ENCODE data around the gene EPHB1. TPM values are rescaled to one million over a fixed set of nuclear protein-coding genes. Genes with fewer than 3 reads are reported as not detected.

Gene EPHB1
- total RNA-seq, 4 donors from 2014 or later, result 0.82 to 2.2 (median 1.2) TPM

DNA sequence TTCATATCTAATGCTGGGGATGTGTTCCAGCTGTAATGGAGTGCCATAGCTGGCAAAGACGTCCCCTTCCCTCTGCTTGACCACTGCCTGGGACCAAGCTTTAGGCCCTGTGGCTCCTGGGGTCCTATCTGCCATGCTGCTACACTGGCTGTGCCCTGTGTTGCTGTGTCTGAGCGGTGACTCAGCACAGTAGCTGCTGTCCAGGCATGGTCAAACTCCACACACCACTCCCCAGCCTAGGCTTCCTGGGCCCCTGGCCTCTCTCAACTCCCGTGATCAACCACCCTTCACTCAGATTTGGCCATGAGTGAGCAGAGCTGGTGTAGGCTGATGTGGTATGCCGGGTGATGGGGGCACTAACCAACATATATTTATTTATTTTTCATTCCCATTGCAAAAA is 27.0 kb downstream of the EPHB1 start:
- 80 to 89% methylated on average over 1 to 4 of the region's 4 CpGs for WGBS, 2 donors (ENCODE audit: low coverage in 1 of 2)

GRCh38 chr3:134823679-134824078 is 28.6 kb downstream of the EPHB1 start:
- in situ Hi-C loops (cut with MboI; ENCODE audit: low pct_ligation_motif_present in 1 of 4, low pct_unique_long_range_greater_than_20kb in 1 of 4, low sequenced_read_pairs in 3 of 4) (no loop called here), intact Hi-C loops (cut with DNase I; ENCODE audit: low total_unique reads) (no loop called here)
- WGBS, 2 donors (ENCODE audit: low coverage in 1 of 2), result 39 to 68% methylated on average over 2 of the region's 2 CpGs
- Histone ChIP-seq H3K27me3 (no peaks in the 10 kb centered on the region), H3K9me3 (no peaks in the 10 kb centered on the region), H3K27ac (no peak overlapping the region), H3K4me3 (no peak overlapping the region), H3K4me1 (no peaks in the 10 kb centered on the region), H3K36me3 (no peaks in the 10 kb centered on the region)
- TF ChIP-seq EP300 (IDR thresholded peaks at IDR 0.05; ENCODE audit: low read depth), result no peak
- TF ChIP-seq POLR2A (IDR thresholded peaks at IDR 0.05), result no peak
- no peak for TF ChIP-seq POLR2AphosphoS5 (IDR thresholded peaks at IDR 0.05)
- TF ChIP-seq, protein P1, sequence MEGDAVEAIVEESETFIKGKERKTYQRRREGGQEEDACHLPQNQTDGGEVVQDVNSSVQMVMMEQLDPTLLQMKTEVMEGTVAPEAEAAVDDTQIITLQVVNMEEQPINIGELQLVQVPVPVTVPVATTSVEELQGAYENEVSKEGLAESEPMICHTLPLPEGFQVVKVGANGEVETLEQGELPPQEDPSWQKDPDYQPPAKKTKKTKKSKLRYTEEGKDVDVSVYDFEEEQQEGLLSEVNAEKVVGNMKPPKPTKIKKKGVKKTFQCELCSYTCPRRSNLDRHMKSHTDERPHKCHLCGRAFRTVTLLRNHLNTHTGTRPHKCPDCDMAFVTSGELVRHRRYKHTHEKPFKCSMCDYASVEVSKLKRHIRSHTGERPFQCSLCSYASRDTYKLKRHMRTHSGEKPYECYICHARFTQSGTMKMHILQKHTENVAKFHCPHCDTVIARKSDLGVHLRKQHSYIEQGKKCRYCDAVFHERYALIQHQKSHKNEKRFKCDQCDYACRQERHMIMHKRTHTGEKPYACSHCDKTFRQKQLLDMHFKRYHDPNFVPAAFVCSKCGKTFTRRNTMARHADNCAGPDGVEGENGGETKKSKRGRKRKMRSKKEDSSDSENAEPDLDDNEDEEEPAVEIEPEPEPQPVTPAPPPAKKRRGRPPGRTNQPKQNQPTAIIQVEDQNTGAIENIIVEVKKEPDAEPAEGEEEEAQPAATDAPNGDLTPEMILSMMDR (IDR thresholded peaks at IDR 0.05), result no peak
- no peak for DNase-seq

More for the DNA sequence above, 27.0 kb downstream of the EPHB1 start:
- Histone ChIP-seq H3K27me3 (no peaks in the 10 kb centered on the region), H3K36me3 (no peaks in the 10 kb centered on the region), H3K27ac (no peak overlapping the region), H3K9me3 (no peaks in the 10 kb centered on the region), H3K4me3 (no peak overlapping the region), H3K4me1 (no peaks in the 10 kb centered on the region)
- no peak for TF ChIP-seq EP300 (IDR thresholded peaks at IDR 0.05; ENCODE audit: low read depth)
- TF ChIP-seq, protein P1 (IDR thresholded peaks at IDR 0.05), result no peak
- no peak for TF ChIP-seq POLR2AphosphoS5 (IDR thresholded peaks at IDR 0.05)
- no peak for TF ChIP-seq POLR2A (IDR thresholded peaks at IDR 0.05)
- in situ Hi-C loops (cut with MboI; ENCODE audit: low pct_ligation_motif_present in 1 of 4, low pct_unique_long_range_greater_than_20kb in 1 of 4, low sequenced_read_pairs in 3 of 4), result no loop called here
- no peak for DNase-seq
- intact Hi-C loops (cut with DNase I; ENCODE audit: low total_unique reads), result no loop called here

- Histone ChIP-seq H3K36me3 (no peaks in the 10 kb centered on the region), H3K4me3 (no peak overlapping the region), H3K9me3 (no peaks in the 10 kb centered on the region), H3K27ac (no peak overlapping the region), H3K27me3 (no peaks in the 10 kb centered on the region), H3K4me1 (no peaks in the 10 kb centered on the region)
- WGBS, 2 donors (ENCODE audit: low coverage in 1 of 2), result 33 to 81% methylated on average over 1 of the region's 1 CpG
- TF ChIP-seq POLR2A (IDR thresholded peaks at IDR 0.05) (no peak), EP300 (IDR thresholded peaks at IDR 0.05; ENCODE audit: low read depth) (no peak), POLR2AphosphoS5 (IDR thresholded peaks at IDR 0.05) (no peak)
- TF ChIP-seq, protein P1 (IDR thresholded peaks at IDR 0.05), result no peak
- intact Hi-C loops (cut with DNase I; ENCODE audit: low total_unique reads), result no loop called here
- no peak for DNase-seq
- in situ Hi-C loops (cut with MboI; ENCODE audit: low pct_ligation_motif_present in 1 of 4, low pct_unique_long_range_greater_than_20kb in 1 of 4, low sequenced_read_pairs in 3 of 4), result no loop called here
Observed at GRCh38 chr3:134824791-134825190, 29.7 kb downstream of the EPHB1 start.

GRCh38 chr3:134827213-134827612 is 32.2 kb downstream of the EPHB1 start:
- no peaks in the 10 kb centered on the region for H3K4me1 ChIP-seq
- no peaks in the 10 kb centered on the region for H3K9me3 ChIP-seq
- no peaks in the 10 kb centered on the region for H3K27me3 ChIP-seq
- no peak overlapping the region for H3K27ac ChIP-seq
- WGBS, 2 donors (ENCODE audit: low coverage in 1 of 2), result 85 to 92% methylated on average over 3 to 6 of the region's 6 CpGs
- in situ Hi-C loops (cut with MboI; ENCODE audit: low pct_ligation_motif_present in 1 of 4, low pct_unique_long_range_greater_than_20kb in 1 of 4, low sequenced_read_pairs in 3 of 4) (no loop called here), intact Hi-C loops (cut with DNase I; ENCODE audit: low total_unique reads) (no loop called here)
- H3K36me3 ChIP-seq, result no peaks in the 10 kb centered on the region
- H3K4me3 ChIP-seq, result no peak overlapping the region
- TF ChIP-seq POLR2A (IDR thresholded peaks at IDR 0.05) (no peak), POLR2AphosphoS5 (IDR thresholded peaks at IDR 0.05) (no peak), EP300 (IDR thresholded peaks at IDR 0.05; ENCODE audit: low read depth) (no peak)
- TF ChIP-seq, protein P1 (IDR thresholded peaks at IDR 0.05), result no peak
- DNase-seq, result no peak

All from transverse colon (tissue), 4 donors.